Keratinocyte (primary cell): ENCODE data around the gene PEMT. TPM values are rescaled to one million over a fixed set of nuclear protein-coding genes. Genes with fewer than 3 reads are reported as not detected.

ENCODE experiments used
- DNase-seq: peaks from one replicate; pipeline ENCODE4 v3.0.0-alpha.2; 2011; ENCODE audit warnings: low read depth, missing footprints, low spot score
- FAIRE-seq: peaks from 2 replicates; lab custom pipeline; 2011; peaks lifted over from hg19 to GRCh38; lab: Jason Lieb, UNC
- H2AFZ ChIP-seq: 2 replicates; pipeline ENCODE4 v1.6.0; 2012; ENCODE audit warnings: low read length, control low read depth, inconsistent platforms; ENCODE audit not compliant: control insufficient read depth
- H3K27ac ChIP-seq: 2 replicates; pipeline ENCODE4 v1.5.1; 2011; ENCODE audit warnings: low read length; ENCODE audit not compliant: control insufficient read depth, insufficient read depth
- H3K27me3 ChIP-seq: 3 replicates; pipeline ENCODE4 v1.6.0; 2011; ENCODE audit warnings: low read length; ENCODE audit not compliant: control insufficient read depth, insufficient read depth; ENCODE audit errors: extremely low read depth
- H3K36me3 ChIP-seq, 2 experiments: 2 replicates in 1 of 2; 3 replicates in 1 of 2; pipeline ENCODE4 v1.5.1; 2011; ENCODE audit warnings: low read length in 2 of 2, mild to moderate bottlenecking in 1 of 2; ENCODE audit not compliant: control insufficient read depth in 2 of 2, insufficient read depth in 2 of 2; ENCODE audit errors: extremely low read depth in 1 of 2
- H3K4me1 ChIP-seq: 3 replicates; pipeline ENCODE4 v1.5.1; 2011; ENCODE audit warnings: low read length; ENCODE audit not compliant: control insufficient read depth, insufficient read depth; ENCODE audit errors: extremely low read depth
- H3K4me2 ChIP-seq: 3 replicates; pipeline ENCODE4 v1.6.0; 2011; ENCODE audit warnings: low read depth, low read length; ENCODE audit not compliant: control insufficient read depth, insufficient read depth; ENCODE audit errors: extremely low read depth
- H3K4me3 ChIP-seq, 3 experiments: fragments of 200-600 bp in 1 of 3; sonication (generic) in 1 of 3; 2 replicates in 2 of 3; 3 replicates in 1 of 3; pipeline ENCODE4 v1.5.1; 2011 to 2016; ENCODE audit warnings: low read length in 3 of 3, mild to moderate bottlenecking in 3 of 3, control low read depth in 2 of 3, inconsistent platforms in 1 of 3, low read depth in 1 of 3, mixed read lengths in 1 of 3, mixed run types in 1 of 3, moderate library complexity in 1 of 3; ENCODE audit not compliant: control insufficient read depth in 2 of 3, insufficient read depth in 2 of 3; ENCODE audit errors: extremely low read depth in 1 of 3
- H3K79me2 ChIP-seq: 2 replicates; pipeline ENCODE4 v1.6.0; 2012; ENCODE audit warnings: low read length; ENCODE audit not compliant: control insufficient read depth, insufficient read depth
- H3K9ac ChIP-seq: 3 replicates; pipeline ENCODE4 v1.6.0; 2011; ENCODE audit warnings: low read length; ENCODE audit not compliant: control insufficient read depth, insufficient read depth; ENCODE audit errors: extremely low read depth
- H3K9me1 ChIP-seq: 3 replicates; pipeline ENCODE4 v1.6.0; 2011; ENCODE audit warnings: low read length; ENCODE audit not compliant: control insufficient read depth, insufficient read depth; ENCODE audit errors: extremely low read depth
- H3K9me3 ChIP-seq: 2 replicates; pipeline ENCODE4 v1.5.1; 2012; ENCODE audit warnings: low read depth, low read length; ENCODE audit not compliant: control insufficient read depth
- H4K20me1 ChIP-seq: 3 replicates; pipeline ENCODE4 v1.6.0; 2011; ENCODE audit warnings: low read length; ENCODE audit not compliant: control insufficient read depth, insufficient read depth; ENCODE audit errors: extremely low read depth
- CTCF ChIP-seq, 3 experiments: IDR thresholded peaks in 1 of 3; conservative IDR thresholded peaks in 1 of 3; optimal IDR thresholded peaks in 1 of 3; 2 replicates in 2 of 3; 3 replicates in 1 of 3; pipeline versions ENCODE3 to v1.5.1; 2011; ENCODE audit warnings: low read length in 3 of 3, mild to moderate bottlenecking in 3 of 3, moderate library complexity in 2 of 3, control low read depth in 1 of 3, inconsistent platforms in 1 of 3; ENCODE audit not compliant: insufficient read depth in 2 of 3; ENCODE audit errors: extremely low read depth in 1 of 3
- EZH2 ChIP-seq: IDR thresholded peaks from one replicate; pipeline ENCODE4 v1.6.1; 2012; ENCODE audit warnings: inconsistent platforms, mild to moderate bottlenecking, low read length, moderate library complexity
- dilution Hi-C: fragments of 300-500 bp; cut with MboI; formaldehyde crosslinking; loops from one replicate; pipeline ENCODE4 v1.7.0; 2020; ENCODE audit warnings: low sequenced_read_pairs; ENCODE audit not compliant: extremely low pct_ligation_motif_present
- polyA plus RNA-seq, 5 experiments: library from polyadenylated mRNA; depleted of rRNA in 3 of 5; stranded (reverse) in 3 of 5; stranded (forward) in 1 of 5; unstranded in 1 of 5; fragments of >200 nt; gene quantifications; 1 replicate in 1 of 5; 2 replicates in 3 of 5; 3 replicates in 1 of 5; pipeline versions ENCODE4 v1.2.1 to v1.2.3, GENCODE V29; 2011 to 2012; ENCODE audit warnings: missing spikeins in 2 of 5, low read depth in 1 of 5, low replicate concordance in 1 of 5

PEMT gene
- polyA plus RNA-seq, 1 donor (not counting 4 experiments of a cell fraction or from before 2014, with no cell fraction given) = 17.7 TPM

- dilution Hi-C loops = no loop called here
- Histone ChIP-seq H3K4me2 (no peak overlapping the region), H3K27ac (no peak overlapping the region)
These were observed 32.4 kb upstream of the PEMT start for GRCh38 chr17:17623904-17624303.

GRCh38 chr17:17621254-17621653 is 29.7 kb upstream of the PEMT start:
- DNase-seq (no peak), FAIRE-seq (no peak)
- H2AFZ ChIP-seq = no peak overlapping the region
- no peak overlapping the region for H3K9ac ChIP-seq
- dilution Hi-C loops = no loop called here
- no peaks in the 10 kb centered on the region for H3K79me2 ChIP-seq
- no peak overlapping the region for H3K27ac ChIP-seq
- H3K36me3 ChIP-seq = no peaks in the 10 kb centered on the region
- H3K9me3 ChIP-seq = no peaks in the 10 kb centered on the region
- no peaks in the 10 kb centered on the region for H3K4me1 ChIP-seq
- no peak overlapping the region for H3K4me2 ChIP-seq
- no peaks in the 10 kb centered on the region for H3K9me1 ChIP-seq
- TF ChIP-seq EZH2 = no peak
- no peak for TF ChIP-seq CTCF (optimal IDR thresholded peaks at IDR 0.05 in 1 of 3, IDR thresholded peaks at IDR 0.05 in 1 of 3, conservative IDR thresholded peaks at IDR 0.05 in 1 of 3; ENCODE audit: extremely low read depth in 1 of 3, insufficient read depth in 2 of 3, low read length in 3 of 3)
- no peaks in the 10 kb centered on the region for H4K20me1 ChIP-seq
- peaks cover 12% of the 10 kb centered on the region for H3K27me3 ChIP-seq
- no peak overlapping the region for H3K4me3 ChIP-seq

More at GRCh38 chr17:17623904-17624303, 32.4 kb upstream of the PEMT start:
- FAIRE-seq (no peak), DNase-seq (no peak)
- Histone ChIP-seq H3K36me3 (no peaks in the 10 kb centered on the region), H2AFZ (no peak overlapping the region), H3K9me1 (no peaks in the 10 kb centered on the region), H3K9ac (no peak overlapping the region), H3K27me3 (peaks cover 17% of the 10 kb centered on the region), H3K9me3 (no peaks in the 10 kb centered on the region), H3K4me3 (no peak overlapping the region), H3K4me1 (no peaks in the 10 kb centered on the region), H4K20me1 (no peaks in the 10 kb centered on the region), H3K79me2 (no peaks in the 10 kb centered on the region)
- no peak for TF ChIP-seq EZH2
- no peak for TF ChIP-seq CTCF (optimal IDR thresholded peaks at IDR 0.05 in 1 of 3, IDR thresholded peaks at IDR 0.05 in 1 of 3, conservative IDR thresholded peaks at IDR 0.05 in 1 of 3; ENCODE audit: extremely low read depth in 1 of 3, insufficient read depth in 2 of 3, low read length in 3 of 3)
